GM21381 (cell line): Measurements from ENCODE around the gene DPEP3.
A peak's percentile ranks its signal among the peaks of the same experiment; 100 is the strongest.

Experiments used
- ATAC-seq: cut with Tn5 transposase; IDR thresholded peaks from one replicate; pipeline ENCODE4 v1.9.1; 2021; ENCODE audit warnings: mild to moderate bottlenecking, moderate library complexity; ENCODE audit not compliant: unreplicated experiment

Gene DPEP3

DNA sequence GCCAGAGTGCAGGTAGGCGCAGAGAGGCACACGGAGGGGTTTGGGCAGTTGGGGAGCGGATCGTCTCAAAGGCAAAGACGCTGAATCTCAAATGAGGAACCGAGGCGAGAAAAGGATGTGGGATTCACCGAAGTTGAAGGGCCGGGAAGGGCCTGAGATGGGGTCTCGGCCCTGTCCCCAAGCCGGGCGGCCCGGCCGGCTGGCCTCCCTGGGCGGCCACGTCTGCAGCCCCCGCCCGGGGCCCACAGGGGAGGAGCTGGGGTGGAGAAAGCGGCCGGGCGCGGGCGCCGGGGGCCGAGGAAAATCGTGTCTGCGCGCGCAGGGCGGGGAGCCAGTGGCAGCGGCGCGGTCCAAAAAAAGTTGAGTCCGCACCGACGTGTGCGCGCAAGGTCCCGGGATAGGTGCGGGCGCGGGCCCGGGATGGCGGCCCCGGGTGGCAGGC lies 12.3 kb downstream of the DPEP3 start:
- peak; percentile 18 for ATAC-seq

DNA sequence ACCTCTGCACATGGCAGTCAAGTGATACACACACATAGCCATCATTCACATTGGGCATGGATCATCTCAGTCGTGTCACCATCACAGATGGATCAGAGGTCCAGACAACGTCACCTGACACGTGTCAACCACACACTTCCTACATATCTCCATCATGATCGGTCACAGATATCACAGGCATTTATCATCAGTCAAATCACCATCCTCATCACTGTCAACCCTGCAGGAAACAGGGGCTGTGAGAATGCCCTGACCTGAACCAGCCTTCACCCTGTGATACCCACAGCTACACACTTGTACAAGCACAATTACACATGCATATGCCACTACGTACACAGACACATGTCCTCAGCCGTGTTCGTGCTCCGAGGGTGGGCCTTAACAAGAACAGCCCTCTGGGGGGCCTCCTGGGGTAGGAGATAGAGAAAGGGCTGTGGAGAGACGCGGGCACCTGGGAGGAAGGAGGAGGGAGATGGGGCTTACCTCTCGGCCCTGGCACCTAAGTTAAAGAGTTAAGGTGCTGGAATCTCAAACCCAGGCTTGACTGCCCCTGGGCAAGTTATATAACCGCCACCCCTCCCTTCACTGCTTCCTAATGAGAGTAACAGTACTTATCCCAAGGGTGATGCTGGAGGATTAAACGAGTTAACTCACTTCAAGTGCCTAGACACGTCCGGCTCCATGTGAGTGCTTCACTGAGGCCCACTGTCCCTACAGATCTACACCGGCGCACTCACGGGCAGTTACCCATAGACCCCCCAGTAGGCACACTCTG lies 12.9 kb downstream of the DPEP3 start:
- no peak for ATAC-seq

DNA sequence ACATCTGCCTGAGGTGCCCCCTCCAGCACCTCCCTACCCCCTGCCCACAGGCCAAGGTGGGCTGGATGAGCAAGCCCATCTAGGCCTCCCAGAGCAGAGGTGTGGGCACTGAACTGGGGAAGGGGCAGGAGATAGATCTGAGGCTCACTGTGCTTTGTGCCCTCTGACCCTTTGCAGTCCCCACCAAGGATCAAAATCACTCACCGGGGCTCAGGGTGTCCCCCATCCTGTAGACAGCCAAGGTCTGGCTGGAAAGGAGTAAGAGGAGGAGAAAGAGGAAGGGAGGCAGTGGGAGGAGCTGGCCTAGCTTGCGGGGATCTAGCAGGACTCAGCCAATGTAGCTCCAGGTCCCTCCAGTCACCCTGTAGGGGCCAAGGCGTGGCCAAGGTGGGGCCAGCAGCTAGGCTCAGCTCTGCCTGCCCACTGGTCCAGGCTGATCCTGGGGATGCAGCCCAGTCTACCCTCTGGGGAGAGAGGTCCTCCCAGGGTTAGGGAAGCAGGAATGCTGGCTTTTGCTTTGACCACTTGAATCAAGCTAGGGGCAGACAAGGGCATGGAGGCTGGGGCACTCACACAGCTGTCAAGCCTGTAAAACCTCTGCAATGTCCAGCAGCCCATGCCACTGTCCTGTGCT lies 13.6 kb downstream of the DPEP3 start:
- ATAC-seq = no peak

DNA sequence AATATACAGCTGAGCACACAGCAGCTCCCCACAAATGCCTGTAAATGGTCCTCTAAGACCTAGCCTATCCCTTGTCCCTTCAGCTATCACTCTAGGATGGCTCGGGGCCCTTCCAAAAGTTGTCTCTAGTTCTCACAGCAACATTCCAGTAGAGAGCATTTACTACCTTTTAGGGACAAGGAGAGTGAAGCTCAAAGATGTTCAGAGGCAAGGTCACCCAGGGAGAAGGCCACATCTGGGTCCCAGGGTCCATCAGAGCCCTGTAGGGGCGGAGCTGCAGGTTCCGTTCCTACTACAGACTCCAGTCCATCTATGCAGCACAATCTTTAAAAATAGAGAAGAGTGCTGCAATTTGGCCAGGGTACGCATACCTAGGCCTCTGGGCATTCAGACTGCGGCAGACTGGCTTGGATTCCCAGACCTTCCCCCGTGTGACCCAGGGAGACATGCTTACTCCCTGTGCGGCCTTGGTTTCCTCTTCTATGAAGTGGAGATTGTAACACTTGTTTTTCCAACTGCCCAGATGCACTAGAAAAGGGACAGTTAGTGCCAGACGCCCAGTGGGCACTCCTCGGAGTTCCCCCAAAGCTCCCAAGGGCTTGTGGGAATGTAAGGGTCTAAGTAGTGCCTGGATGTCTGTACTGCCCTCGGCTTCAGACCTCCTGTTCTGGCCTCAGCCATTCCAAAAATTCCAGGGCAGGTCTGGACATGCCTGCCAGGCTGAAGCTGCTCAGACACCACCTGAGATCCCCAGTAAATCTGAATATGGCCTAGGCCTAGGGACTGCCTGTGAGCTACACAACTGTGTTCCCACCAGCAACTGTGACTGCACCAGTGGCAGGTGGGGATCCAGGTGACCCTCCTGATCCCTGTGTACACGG lies 14.4 kb downstream of the DPEP3 start:
- no peak for ATAC-seq

DNA sequence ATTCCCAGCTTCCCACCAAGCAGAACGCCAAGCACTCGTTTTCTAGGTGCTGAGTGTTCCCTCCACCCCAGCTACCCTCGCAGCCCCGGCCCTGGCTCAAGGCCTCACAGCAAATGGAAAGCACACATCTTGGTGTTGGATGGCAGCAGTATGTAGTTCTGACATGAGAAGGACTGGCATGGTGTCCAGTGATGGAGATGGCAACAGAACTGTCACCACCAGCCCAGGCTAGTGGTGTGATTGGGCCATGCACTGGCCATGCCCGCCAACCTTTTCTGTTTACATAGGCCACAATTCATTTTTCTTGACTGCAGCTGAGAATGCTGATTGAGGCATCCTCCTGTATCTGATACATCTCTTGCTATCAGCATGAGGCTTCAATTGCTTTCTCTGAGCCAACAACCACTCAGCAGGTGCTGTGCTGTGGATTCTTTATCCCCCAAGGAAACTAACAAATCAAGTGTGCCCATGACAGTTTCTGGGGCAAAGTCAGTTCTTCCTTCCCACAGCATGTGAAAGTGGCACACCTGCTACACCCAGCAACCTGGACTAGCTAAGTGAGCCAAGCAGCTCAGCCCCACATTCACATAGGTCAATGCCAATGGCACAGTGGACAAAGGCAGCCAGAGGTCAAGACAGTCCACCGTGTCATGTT lies 15.7 kb downstream of the DPEP3 start:
- no peak for ATAC-seq

DNA sequence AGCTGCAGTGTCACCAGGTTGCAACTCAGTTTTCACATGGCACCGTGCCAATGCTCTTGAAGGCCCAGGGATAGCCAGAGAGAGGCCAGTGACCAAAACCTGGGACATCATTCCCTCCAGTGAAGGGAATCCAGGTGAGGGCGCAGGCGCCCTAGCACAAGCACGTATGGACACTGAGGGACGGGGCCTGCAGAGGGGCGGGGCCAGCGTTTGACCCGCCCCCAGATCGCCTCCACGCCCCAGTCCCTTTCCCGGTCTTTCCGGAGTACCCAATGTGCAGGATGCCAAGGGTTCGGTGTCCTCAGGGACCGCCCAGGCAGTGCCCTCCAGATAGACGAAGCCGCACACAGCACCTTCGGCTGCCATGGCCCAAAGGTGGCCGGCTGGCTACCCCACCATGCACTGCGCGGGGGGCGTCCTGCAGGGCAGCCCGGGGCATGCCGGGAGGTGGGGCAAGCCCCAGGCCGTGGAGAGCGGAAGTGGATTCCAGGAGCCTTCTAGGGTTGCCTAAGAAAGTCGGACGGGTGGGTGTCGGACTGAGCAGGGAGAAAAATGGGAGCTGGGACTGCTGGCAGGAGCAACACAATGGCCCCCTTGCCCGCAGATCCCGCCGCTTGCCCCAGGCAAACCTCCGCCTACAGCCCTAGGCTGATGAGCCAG lies 16.5 kb downstream of the DPEP3 start:
- ATAC-seq = no peak

DNA sequence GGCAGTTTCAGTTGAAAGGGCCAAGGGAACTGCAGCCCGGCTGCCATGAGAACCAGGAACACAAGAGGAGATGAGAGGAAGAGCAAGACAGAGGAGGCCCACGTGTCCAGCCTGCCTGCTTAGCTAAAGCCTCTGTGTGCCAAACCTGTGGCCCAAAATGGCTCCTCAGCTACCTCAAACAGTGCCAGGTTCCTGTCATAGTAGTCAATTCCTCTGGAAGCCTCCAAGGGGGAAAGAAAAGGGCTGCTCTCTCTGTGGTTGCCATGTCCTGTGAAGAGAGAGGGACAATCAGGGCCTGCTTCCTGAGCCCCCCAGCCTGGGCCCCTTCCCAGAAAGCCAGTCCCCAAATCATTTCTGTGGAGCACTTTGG lies 17.0 kb downstream of the DPEP3 start:
- ATAC-seq = no peak

DNA sequence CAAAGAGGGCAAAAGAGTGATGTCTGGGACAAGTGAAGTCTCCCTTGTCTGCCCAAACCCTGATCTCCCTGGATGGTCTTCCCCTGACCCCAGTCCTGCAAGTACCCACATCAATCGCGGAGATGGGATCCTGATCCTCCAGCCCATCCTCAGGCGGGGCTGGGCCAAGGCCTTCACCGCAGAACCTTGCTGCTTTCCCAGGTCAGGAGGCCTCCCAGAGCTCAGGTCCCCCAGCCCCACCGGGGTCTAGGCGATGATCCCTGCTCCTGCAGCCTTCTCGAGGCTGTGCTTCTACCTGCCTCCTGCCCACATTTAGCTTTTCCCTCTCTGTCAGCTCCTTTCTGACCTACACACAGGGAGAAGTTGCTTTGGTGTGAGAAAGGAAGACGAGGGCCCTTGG lies 18.2 kb downstream of the DPEP3 start:
- no peak for ATAC-seq

DNA sequence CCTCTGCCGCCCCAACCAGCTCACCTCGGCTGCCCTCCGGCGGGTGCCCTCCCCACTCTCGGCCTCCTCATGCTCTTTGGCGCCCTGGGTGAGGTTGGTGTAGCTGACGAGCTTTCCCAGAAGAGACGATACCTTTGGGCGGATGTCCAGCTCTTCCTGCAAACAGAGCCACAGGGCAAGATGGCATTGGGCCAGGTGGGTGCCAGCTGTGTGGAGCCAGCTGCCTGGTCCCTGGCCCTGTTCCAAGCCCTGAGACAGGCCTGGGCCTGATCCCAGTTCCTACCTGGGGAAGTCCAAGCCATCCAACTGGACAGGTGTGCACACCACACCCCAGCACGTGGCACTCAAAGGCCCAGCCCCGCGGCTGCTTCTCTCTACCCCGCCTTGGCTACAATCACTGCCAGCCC lies 18.7 kb downstream of the DPEP3 start:
- no peak for ATAC-seq

DNA sequence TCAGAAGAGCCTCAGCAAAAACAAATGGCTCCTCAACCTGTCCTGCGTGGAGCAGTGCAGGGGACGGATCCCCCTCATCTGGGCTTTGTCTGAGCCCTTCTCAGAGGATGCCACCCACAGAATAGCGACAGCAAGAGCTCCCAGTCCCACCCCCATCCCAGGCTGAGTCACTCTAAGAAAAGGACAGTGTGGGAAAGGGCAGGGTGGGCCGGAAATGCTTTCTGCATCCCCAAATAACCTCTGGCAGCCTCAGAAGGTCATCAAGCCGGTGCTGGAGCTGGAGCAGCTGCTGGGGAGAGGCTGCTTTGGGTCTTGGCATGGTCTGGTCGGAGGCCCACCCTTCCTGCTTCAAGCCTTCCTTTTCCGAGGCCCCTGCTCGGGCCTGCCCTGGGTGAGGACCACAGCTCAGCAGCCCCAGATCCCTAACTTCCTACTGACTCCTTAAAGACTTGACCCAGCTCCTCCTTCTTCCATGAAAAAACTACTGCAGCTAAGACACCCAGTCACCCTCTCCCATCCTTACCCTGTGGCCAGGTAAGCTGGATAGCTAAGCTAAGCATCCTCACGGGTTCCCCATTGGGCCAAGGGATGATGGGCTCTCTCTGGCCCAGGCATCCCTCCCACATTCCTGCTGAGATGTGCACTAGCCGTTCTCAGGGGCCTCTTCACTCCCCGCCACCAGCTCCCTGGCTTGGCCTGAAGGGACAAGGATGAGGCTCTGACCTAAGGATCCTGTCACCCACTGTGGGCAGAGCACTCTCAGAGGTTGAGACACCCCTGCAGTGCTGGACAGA lies 20.6 kb downstream of the DPEP3 start:
- ATAC-seq = no peak

DNA sequence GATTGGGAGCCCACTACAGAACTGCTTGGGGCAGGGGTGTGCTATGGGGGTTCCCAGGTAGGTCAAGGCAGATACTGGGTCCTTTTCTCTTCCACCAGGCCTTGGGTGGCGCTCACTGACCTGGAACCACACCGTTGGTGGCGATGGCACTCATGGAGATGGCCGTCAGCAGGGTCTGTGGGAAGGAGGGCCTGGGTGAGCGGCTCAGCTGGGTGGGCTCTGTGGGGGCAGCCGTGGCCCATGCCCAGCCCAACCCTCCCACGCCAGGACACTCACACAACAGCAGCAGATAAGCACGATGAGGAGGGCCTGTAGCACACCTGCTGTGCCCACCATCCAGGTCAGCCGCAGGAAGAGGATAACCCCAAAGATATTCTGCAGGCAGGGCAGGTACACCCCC lies 22.7 kb downstream of the DPEP3 start:
- ATAC-seq = no peak

DNA sequence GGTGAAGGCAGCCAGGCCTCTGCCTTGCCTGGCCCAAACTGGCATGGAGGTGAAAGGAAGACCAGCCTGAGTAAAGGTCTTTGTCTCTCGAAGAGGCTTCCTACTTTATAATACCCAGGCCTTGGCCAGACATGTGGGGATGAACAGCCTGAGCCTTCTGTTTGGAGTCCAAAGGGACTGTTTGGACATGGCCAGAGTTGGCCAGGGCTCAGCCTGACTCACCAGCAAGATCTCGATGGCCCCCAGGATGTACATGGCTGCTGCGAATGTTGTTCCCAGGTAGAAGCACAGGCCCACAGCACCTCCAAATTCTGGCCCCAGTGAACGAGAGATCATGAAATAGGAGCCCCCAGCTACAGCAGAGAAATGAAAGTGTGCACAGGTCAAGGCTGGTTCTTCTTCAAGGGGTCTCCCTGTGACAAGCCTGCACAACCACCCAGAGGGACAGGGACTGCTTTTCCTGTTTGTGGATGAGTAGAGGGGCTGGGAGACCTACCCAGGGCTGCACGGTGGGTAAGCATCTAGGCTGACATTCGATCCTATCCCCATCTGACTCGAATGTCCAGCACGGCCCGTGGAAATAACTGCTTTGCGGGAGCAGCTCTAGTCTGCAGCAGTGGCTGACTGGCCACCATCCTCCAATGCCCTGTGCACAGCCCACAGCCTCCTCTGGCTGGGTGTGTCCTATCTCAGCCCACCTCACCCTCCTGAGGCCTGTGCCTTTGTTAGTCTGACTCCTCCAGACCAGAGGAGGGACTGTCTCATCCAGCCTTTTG lies 25.7 kb downstream of the DPEP3 start:
- ATAC-seq = no peak

DNA sequence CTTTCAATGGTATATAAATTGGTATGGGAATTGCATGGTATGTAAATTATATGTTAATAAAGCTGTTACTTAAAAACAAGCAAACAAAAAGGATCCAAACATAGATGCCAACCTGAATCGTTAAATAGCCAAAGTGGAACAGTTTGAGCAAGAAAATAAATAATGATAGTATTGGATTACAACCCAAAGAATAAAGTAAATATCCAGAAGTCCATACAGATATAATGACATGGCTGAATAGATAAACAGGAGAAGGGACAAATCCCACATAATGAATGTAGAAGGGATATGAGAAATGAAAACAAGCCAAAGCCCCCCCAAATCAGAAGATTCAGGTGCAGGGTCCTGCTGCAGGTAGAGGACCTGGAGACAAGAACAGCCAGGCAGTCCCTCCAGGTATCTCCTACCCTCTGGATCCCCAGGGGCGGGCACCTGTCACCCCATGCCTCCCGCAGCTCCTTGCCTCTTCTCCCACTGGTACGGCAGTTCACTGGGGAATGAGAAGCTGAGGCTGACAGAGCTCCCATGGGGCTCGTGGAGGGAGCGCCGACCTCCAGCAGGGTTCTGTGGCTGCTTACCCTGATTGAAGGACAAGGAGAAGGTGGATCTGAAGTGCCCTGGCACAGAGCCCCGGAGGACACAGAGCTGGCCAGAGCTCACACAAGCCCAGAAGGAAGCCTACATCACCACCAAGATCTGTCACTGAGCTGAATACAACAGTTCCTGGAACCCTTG lies 26.5 kb downstream of the DPEP3 start:
- no peak for ATAC-seq

DNA sequence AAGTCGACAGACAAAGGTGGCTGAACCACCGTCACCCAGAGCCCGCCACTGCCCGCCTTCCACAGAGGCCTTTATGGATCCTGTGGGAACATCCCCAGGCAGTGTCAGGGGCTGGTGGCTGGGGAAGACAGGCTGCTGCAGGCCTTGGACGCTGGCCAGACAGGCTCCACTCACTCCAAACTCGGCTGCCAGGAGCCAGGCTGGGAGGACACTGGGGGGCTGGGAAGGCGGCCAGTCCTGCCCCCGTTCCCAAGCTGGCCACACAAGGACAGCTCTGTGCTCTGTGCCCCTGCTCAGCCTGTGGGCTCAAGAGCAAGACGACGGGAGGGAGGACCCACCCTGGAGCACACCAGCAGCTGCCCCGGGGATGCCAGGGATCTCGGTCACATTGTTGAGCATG lies 28.8 kb downstream of the DPEP3 start:
- no peak for ATAC-seq

DNA sequence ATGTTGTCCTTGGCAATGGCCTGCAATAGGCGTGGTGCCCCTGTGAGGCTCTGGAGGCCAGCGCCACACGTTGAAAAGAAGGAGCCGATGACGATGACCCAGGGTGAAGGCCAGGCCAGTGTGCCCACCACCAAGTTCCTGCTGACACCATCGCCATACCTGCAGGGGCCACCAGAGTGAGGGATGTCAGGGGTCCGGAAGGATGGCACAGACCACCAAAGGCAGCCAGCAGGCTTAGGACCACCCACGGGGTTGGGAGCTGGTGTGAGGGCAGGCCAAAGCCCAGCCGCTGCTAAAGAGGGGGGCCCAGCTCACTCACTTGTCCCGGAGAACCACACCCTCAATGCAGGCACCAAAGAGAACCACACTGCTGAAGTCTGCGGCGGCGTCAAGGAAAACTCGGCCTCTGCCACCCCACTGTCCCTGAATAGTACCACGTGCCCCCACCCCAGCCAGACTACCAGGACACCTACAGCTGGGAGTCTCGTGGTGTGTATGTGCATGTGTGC lies 29.9 kb downstream of the DPEP3 start:
- no peak for ATAC-seq

DNA sequence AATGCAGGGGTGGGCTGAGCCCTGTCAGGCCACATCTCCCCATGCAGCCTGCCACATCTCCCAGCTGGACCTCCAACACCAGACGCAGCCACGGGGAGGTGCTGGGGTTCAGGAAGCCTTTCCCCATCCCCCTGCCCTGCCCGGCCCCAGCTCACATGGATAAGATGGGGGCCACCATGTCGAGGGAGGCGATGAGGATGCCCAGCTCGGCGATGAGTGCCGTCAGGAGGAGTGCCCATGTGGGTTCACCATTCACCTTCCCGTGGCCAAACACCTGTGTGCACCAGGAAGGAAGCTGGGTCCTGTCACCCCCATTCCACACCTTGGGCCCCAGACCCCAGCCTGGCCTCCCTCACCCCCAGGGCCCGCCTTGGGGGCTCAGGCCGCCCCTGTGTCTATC lies 30.7 kb downstream of the DPEP3 start:
- ATAC-seq = no peak

DNA sequence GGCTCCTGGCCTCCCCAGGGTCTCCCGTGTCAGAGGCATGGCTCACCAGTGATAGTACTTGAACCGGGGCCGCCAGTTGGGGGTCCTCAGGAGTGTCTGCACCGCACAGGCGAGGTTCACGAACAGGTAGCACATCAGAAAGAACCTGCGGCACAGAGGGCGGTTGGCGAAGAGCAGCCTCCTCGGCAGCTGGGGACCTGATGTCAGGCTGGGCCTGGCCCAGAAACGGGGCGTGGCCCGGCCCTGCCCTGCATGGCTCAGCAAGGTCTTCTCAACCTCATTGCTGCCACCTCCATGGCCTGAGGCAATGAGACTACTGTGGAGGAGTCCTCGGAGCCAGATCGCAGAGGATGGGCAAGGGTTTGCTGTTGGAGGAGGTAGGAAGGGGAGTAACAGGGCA lies 32.3 kb downstream of the DPEP3 start:
- no peak for ATAC-seq

DNA sequence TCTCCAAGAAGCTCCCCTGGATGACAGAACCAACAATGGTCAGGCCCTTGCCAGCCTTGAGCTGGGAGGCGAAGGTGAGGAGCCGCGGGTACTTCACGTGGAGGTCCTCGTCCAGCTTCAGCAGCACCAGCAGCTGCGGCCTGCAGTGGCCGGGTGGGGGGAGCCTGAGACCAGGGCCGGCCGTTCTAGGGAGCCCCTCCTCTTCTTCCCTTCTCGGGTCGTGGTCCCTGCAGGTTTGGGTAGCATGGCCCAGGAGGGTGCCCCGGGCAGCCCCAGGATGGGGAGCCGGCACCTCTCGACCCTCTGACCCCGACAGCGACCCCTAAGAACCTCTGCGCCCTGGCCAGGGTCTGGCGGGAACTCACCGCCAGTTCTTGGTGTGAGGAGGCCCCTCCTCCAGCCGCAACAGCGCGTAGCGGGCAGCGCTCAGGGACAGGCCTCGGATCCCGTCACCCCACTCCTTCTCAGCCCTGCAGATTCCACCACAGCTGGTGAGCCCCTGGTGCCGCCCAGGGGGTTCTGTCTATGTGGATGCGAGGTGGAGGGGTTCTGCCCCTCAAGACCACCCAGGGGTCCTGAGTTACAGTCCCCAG lies 33.2 kb downstream of the DPEP3 start:
- ATAC-seq = no peak
